H1 (cell line): ENCODE data around the gene DYNLL2. TPM values are rescaled to one million over a fixed set of nuclear protein-coding genes. Genes with fewer than 3 reads are reported as not detected.

Experiments
- CTCF ChIA-PET: fragments of 300-600 bp; sonication (Branson Sonifier 250); formaldehyde crosslinking; loops from one replicate; lab custom pipeline; 2021; ENCODE audit not compliant: partially characterized antibody; lab: Charles Lee
- POLR2A ChIA-PET: fragments of 300-600 bp; sonication (Branson Sonifier 250); formaldehyde crosslinking; loops from one replicate; lab custom pipeline; 2021; ENCODE audit warnings: inconsistent platforms; ENCODE audit not compliant: partially characterized antibody; lab: Charles Lee
- DNase-seq, 2 experiments: peaks; one replicate each; pipeline versions ENCODE4 v3.0.0 to v3.0.0-alpha.2; 2010 to 2022; ENCODE audit warnings: low spot score in 2 of 2, low read depth in 1 of 2, mixed read lengths in 1 of 2
- FAIRE-seq: peaks from 2 replicates; lab custom pipeline; 2011; peaks lifted over from hg19 to GRCh38; lab: Jason Lieb, UNC
- H2AFZ ChIP-seq: 2 replicates; pipeline ENCODE4 v1.8.1; 2012; ENCODE audit warnings: low read length, inconsistent platforms
- H2AK5ac ChIP-seq: 2 replicates; pipeline ENCODE4 v1.6.1; 2013; ENCODE audit warnings: low read depth, low read length
- H2BK120ac ChIP-seq: replicated peaks from 2 replicates; pipeline ENCODE3; 2013; ENCODE audit warnings: low read depth, low read length, inconsistent platforms
- H2BK12ac ChIP-seq: 2 replicates; pipeline ENCODE4 v1.6.1; 2013; ENCODE audit warnings: low read depth, low read length
- H2BK15ac ChIP-seq: 2 replicates; pipeline ENCODE4 v1.6.1; 2013; ENCODE audit warnings: low read length
- H2BK20ac ChIP-seq: 2 replicates; pipeline ENCODE4 v1.6.1; 2013; ENCODE audit warnings: low read length
- H2BK5ac ChIP-seq: 2 replicates; pipeline ENCODE4 v1.6.1; 2013; ENCODE audit warnings: low read depth, low read length
- H3K14ac ChIP-seq: 2 replicates; pipeline ENCODE4 v1.6.1; 2013; ENCODE audit warnings: inconsistent platforms; ENCODE audit not compliant: insufficient read length
- H3K18ac ChIP-seq: 2 replicates; pipeline ENCODE4 v1.6.1; 2013; ENCODE audit warnings: low read length; ENCODE audit errors: extremely low read depth
- H3K23ac ChIP-seq: 2 replicates; pipeline ENCODE4 v1.6.1; 2013; ENCODE audit warnings: inconsistent platforms; ENCODE audit not compliant: insufficient read length
- H3K23me2 ChIP-seq: 2 replicates; pipeline ENCODE4 v1.6.1; 2013; ENCODE audit warnings: low read depth, low read length
- H3K27ac ChIP-seq: 2 replicates; pipeline ENCODE4 v1.6.1; 2011; ENCODE audit warnings: low read depth, low read length, inconsistent platforms
- H3K27me3 ChIP-seq, 4 experiments: replicated peaks in 1 of 4; 1 replicate in 1 of 4; 2 replicates in 3 of 4; pipeline versions ENCODE4 v1.6.1 to v1.8.1; 2011 to 2013; ENCODE audit warnings: low read length in 3 of 4, mild to moderate bottlenecking in 3 of 4, inconsistent platforms in 2 of 4, mixed read lengths in 2 of 4, moderate library complexity in 1 of 4; ENCODE audit not compliant: control insufficient read depth in 3 of 4, insufficient read depth in 3 of 4; ENCODE audit errors: extremely low read depth in 1 of 4
- H3K36me3 ChIP-seq, 4 experiments: 2 replicates each; pipeline versions ENCODE4 v1.6.1 to v1.8.1; 2011 to 2013; ENCODE audit warnings: mild to moderate bottlenecking in 4 of 4, low read length in 3 of 4, moderate library complexity in 2 of 4, control low read depth in 1 of 4, inconsistent platforms in 1 of 4; ENCODE audit not compliant: insufficient read depth in 4 of 4, control insufficient read depth in 2 of 4
- H3K4ac ChIP-seq: replicated peaks from 2 replicates; pipeline ENCODE3; 2013; ENCODE audit warnings: low read length, low read depth, mixed read lengths, inconsistent platforms; ENCODE audit not compliant: insufficient read length
- H3K4me1 ChIP-seq, 4 experiments: replicated peaks in 1 of 4; 1 replicate in 1 of 4; 2 replicates in 3 of 4; pipeline versions ENCODE4 v1.6.1 to v1.8.1; 2011 to 2013; ENCODE audit warnings: low read length in 3 of 4, inconsistent platforms in 2 of 4, mixed read lengths in 1 of 4; ENCODE audit not compliant: insufficient read depth in 4 of 4, control insufficient read depth in 3 of 4
- H3K4me2 ChIP-seq, 2 experiments: 2 replicates each; pipeline versions ENCODE4 v1.6.1 to v1.8.1; 2011 to 2013; ENCODE audit warnings: low read depth in 2 of 2, low read length in 2 of 2, control low read depth in 1 of 2, inconsistent platforms in 1 of 2, mild to moderate bottlenecking in 1 of 2; ENCODE audit not compliant: insufficient read depth in 1 of 2
- H3K4me3 ChIP-seq, 4 experiments: fragments of 200-600, 300-600 bp in 1 of 4; sonication (generic), shearing (Covaris generic), sonication (Bioruptor Twin) in 1 of 4; 2 replicates each; pipeline versions ENCODE4 v1.5.1 to v1.8.1; 2011 to 2016; ENCODE audit warnings: low read length in 4 of 4, low read depth in 3 of 4, control low read depth in 2 of 4, inconsistent platforms in 2 of 4, mild to moderate bottlenecking in 2 of 4, mixed read lengths in 1 of 4, moderate library complexity in 1 of 4; ENCODE audit not compliant: insufficient read depth in 2 of 4; ENCODE audit errors: extremely low read depth in 1 of 4
- H3K56ac ChIP-seq: replicated peaks from 2 replicates; pipeline ENCODE3; 2013; ENCODE audit warnings: low read depth, mild to moderate bottlenecking, mixed read lengths, low read length, inconsistent platforms; ENCODE audit not compliant: insufficient read length
- H3K79me1 ChIP-seq: 2 replicates; pipeline ENCODE4 v1.6.1; 2013; ENCODE audit warnings: low read depth, low read length, control low read depth
- H3K79me2 ChIP-seq, 2 experiments: 2 replicates each; pipeline versions ENCODE4 v1.6.1 to v1.8.1; 2012 to 2013; ENCODE audit warnings: low read length in 2 of 2, mild to moderate bottlenecking in 2 of 2, inconsistent platforms in 1 of 2; ENCODE audit not compliant: insufficient read depth in 2 of 2, control insufficient read depth in 1 of 2
- H3K9ac ChIP-seq, 4 experiments: replicated peaks in 1 of 4; 1 replicate in 1 of 4; 2 replicates in 3 of 4; pipeline versions ENCODE4 v1.6.1 to v1.8.1; 2011 to 2013; ENCODE audit warnings: low read depth in 3 of 4, low read length in 3 of 4, control low read depth in 2 of 4, mild to moderate bottlenecking in 2 of 4, moderate library complexity in 2 of 4, inconsistent platforms in 1 of 4; ENCODE audit errors: extremely low read depth in 1 of 4
- H3K9me3 ChIP-seq, 2 experiments: 2 replicates each; pipeline versions ENCODE4 v1.6.1 to v1.8.1; 2012 to 2013; ENCODE audit warnings: mild to moderate bottlenecking in 2 of 2, moderate library complexity in 2 of 2, control low read depth in 1 of 2, inconsistent platforms in 1 of 2, low read depth in 1 of 2, low read length in 1 of 2, mixed read lengths in 1 of 2; ENCODE audit not compliant: insufficient read depth in 2 of 2
- H4K20me1 ChIP-seq, 2 experiments: replicated peaks in 1 of 2; 2 replicates each; pipeline versions ENCODE3 to v1.8.1; 2011 to 2013; ENCODE audit warnings: inconsistent platforms in 2 of 2, low read length in 2 of 2, mild to moderate bottlenecking in 1 of 2; ENCODE audit not compliant: insufficient read depth in 2 of 2, control insufficient read depth in 1 of 2
- H4K5ac ChIP-seq: 2 replicates; pipeline ENCODE4 v1.6.1; 2013; ENCODE audit warnings: low read length, low read depth, mixed read lengths, inconsistent platforms; ENCODE audit not compliant: insufficient read length
- H4K8ac ChIP-seq: 2 replicates; pipeline ENCODE4 v1.8.0; 2013; ENCODE audit warnings: mild to moderate bottlenecking, moderate library complexity, low read length, inconsistent platforms; ENCODE audit not compliant: insufficient read depth; ENCODE audit errors: extremely low read depth
- H4K91ac ChIP-seq: replicated peaks from 2 replicates; pipeline ENCODE3; 2013; ENCODE audit warnings: low read length, mixed read lengths, inconsistent platforms; ENCODE audit not compliant: insufficient read length
- EGR1 ChIP-seq: IDR thresholded peaks from 2 replicates; pipeline ENCODE4 v1.6.1; 2011; ENCODE audit warnings: low read depth, low read length, borderline replicate concordance
- HDAC2 ChIP-seq, 2 experiments: fragments of 300-600 bp in 1 of 2; sonication (generic) in 1 of 2; IDR thresholded peaks; 2 replicates each; pipeline ENCODE4 v1.6.1; 2011 to 2012; ENCODE audit warnings: low read depth in 2 of 2, low read length in 2 of 2, mild to moderate bottlenecking in 2 of 2, moderate library complexity in 2 of 2, borderline replicate concordance in 1 of 2, inconsistent platforms in 1 of 2
- MAFK ChIP-seq: IDR thresholded peaks from 2 replicates; pipeline ENCODE4 v1.6.1; 2012; ENCODE audit warnings: low read depth, mild to moderate bottlenecking, improper control_type of control experiment, low read length
- NANOG ChIP-seq: IDR thresholded peaks from 2 replicates; pipeline ENCODE4 v1.6.1; 2011; ENCODE audit warnings: low read length, low read depth, mild to moderate bottlenecking, inconsistent platforms; ENCODE audit not compliant: insufficient read depth, poor library complexity, severe bottlenecking
- NRF1 ChIP-seq: IDR thresholded peaks from 2 replicates; pipeline ENCODE4 v1.6.1; 2011; ENCODE audit warnings: mild to moderate bottlenecking, low read depth, low read length, improper control_type of control experiment
- RAD21 ChIP-seq, 2 experiments: IDR thresholded peaks in 1 of 2; conservative IDR thresholded peaks in 1 of 2; 2 replicates each; pipeline ENCODE4 v1.6.1; 2011; ENCODE audit warnings: low read depth in 2 of 2, low read length in 2 of 2, improper control_type of control experiment in 1 of 2, inconsistent platforms in 1 of 2, mild to moderate bottlenecking in 1 of 2, moderate library complexity in 1 of 2
- RFX5 ChIP-seq: IDR thresholded peaks from 2 replicates; pipeline ENCODE4 v1.6.1; 2011; ENCODE audit warnings: low read depth, low read length, improper control_type of control experiment, borderline replicate concordance
- SP4 ChIP-seq: IDR thresholded peaks from 2 replicates; pipeline ENCODE4 v1.6.1; 2012; ENCODE audit warnings: low read length, inconsistent platforms
- SRF ChIP-seq: IDR thresholded peaks from 2 replicates; pipeline ENCODE4 v1.6.1; 2011; ENCODE audit warnings: mild to moderate bottlenecking, low read depth, low read length, moderate library complexity
- WGBS, 2 experiments: shearing (Covaris generic) in 1 of 2; methylation state at CpG; one replicate each; pipeline versions ENCODE4 v1.1.6 to v1.1.7; 2013 to 2015; ENCODE audit warnings: low lambda C conversion rate in 2 of 2, mixed read lengths in 2 of 2, inconsistent platforms in 1 of 2, low coverage in 1 of 2, missing lambda C conversion rate in 1 of 2; ENCODE audit not compliant: insufficient replicate concordance in 2 of 2, insufficient coverage in 1 of 2, insufficient read length in 1 of 2; ENCODE audit errors: extremely low coverage in 1 of 2, missing lambda C conversion rate in 1 of 2; 5-methylcytosine and 5-hydroxymethylcytosine counted together
- polyA plus RNA-seq, 7 experiments: library from polyadenylated mRNA; depleted of rRNA in 3 of 7; stranded (reverse) in 5 of 7; unstranded in 2 of 7; fragments of >200 nt in 5 of 7; fragments of 200-250 nt in 2 of 7; gene quantifications; 1 replicate in 5 of 7; 2 replicates in 1 of 7; 4 replicates in 1 of 7; pipeline versions ENCODE4 v1.2.1 to v1.2.3, GENCODE V29; 2011 to 2013; ENCODE audit warnings: missing spikeins in 2 of 7, mixed read lengths in 2 of 7
- total RNA-seq: library from RNA; stranded (reverse); fragmentation: NEBNext Ultra II Directional; extraction: Animal tissue kit (Norgen Biotek cat#: 25700); gene quantifications from 2 replicates; pipeline ENCODE4 v1.2.1, GENCODE V29; 2021

Gene DYNLL2
- total and polyA plus RNA-seq, 2 of the 8 experiments (the other 6 are each of a cell fraction or from before 2014, with no cell fraction given) = 19.8 to 52.7 TPM

DNA sequence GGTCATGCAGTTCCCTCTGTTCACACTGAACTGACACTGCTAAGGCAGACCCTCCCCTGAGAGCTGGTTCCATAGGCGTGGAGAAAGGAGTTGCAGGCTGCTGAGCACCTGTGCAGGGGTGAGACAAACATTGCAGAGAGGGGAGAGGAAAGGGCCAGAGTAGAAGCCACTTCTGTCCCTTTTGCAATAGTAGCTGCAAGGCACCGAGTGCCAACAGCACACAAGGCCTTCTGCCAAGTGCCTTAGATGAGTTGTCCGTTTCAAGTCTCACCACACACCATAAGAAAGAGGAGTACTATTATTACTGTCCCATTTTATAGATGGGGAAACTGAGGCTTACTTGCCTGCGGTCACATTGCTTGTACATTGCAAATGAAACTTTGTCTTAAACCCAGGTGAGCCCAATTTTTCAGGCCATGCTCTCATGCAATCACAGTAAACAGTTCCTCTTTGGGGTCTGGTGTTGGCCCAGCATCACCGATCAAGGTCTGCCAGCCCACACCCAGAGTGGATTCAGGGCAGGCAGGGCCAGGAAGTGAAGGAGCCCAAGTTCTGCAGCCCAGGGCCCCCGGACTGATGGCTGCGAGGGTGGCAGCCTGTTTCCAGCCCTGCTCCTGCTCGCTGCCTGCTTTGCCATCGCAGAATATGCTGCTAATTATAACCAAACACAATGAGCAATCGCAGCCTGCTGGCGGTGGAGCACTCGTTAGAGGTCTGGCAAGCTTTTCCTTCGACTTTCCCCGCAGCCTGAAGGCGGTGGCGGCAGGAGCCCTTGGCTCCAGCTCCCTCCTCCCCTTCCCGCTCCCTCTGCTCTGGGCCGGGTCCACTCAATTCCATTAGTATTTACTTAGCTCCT, 36.8 kb upstream of the DYNLL2 start:
- no peak overlapping the region; the same call in 1 of the 2 replicates for H2BK12ac ChIP-seq
- no peak overlapping the region for H3K14ac ChIP-seq
- CTCF ChIA-PET = interaction anchor here (1.2 to 1.8 kb wide), 2 partner anchors 14 to 44 kb away, joined by 3 to 5 read pairs; no protein-coding TSS in a partner anchor
- H4K91ac ChIP-seq = no peak overlapping the region
- POLR2A ChIA-PET = interaction anchor here (1.2 to 2.8 kb wide), 5 partner anchors 14 to 42 kb away, joined by 3 to 12 read pairs (median 4); partner anchors contain the start of gene SRSF1
- peak overlapping the region in 1 of 4 experiments; percentile 15; a peak in 1 of 8 replicates for H3K4me3 ChIP-seq
- H3K23ac ChIP-seq = no peak overlapping the region
- no peak overlapping the region for H3K56ac ChIP-seq
- 0 out of 7 replicates have a peak, but pooled peaks cover 0 to 2% (median 0%) of the 10 kb centered on the region in 4 experiments for H3K27me3 ChIP-seq
- no peak overlapping the region for H4K5ac ChIP-seq
- H2AFZ ChIP-seq = peak overlapping the region; percentile 96
- no peak overlapping the region for H3K4ac ChIP-seq
- no peaks in the 10 kb centered on the region for H3K9me3 ChIP-seq
- H4K8ac ChIP-seq = no peak overlapping the region
- H3K79me1 ChIP-seq = no peaks in the 10 kb centered on the region
- peak overlapping the region in 2 of 4 experiments; percentile 32 to 34; a peak in 3 of 7 replicates for H3K9ac ChIP-seq
- H3K79me2 ChIP-seq = no peaks in the 10 kb centered on the region
- H2AK5ac ChIP-seq = no peak overlapping the region
- FAIRE-seq = no peak
- peak in 1 of 2 experiments; percentile 59 for DNase-seq
- peaks cover 0 to 7% (median 4%) of the 10 kb centered on the region in 4 experiments; a peak in 3 of 7 replicates for H3K4me1 ChIP-seq
- H3K4me2 ChIP-seq = peak overlapping the region; percentile 38 to 53; a peak in 3 of 4 replicates
- no peak overlapping the region for H2BK120ac ChIP-seq
- peak overlapping the region; percentile 19; the same call in 1 of the 2 replicates for H3K18ac ChIP-seq
- H3K36me3 ChIP-seq = no peaks in the 10 kb centered on the region
- peak overlapping the region; percentile 89; the same call in 1 of the 2 replicates for H2BK15ac ChIP-seq
- H3K27ac ChIP-seq = no peak overlapping the region
- 50% methylated on average over 18 of the region's 18 CpGs; no CpG with 5 or more reads in 1 of the 2 experiments for WGBS, 2 experiments
- no peak overlapping the region for H2BK5ac ChIP-seq
- H4K20me1 ChIP-seq = no peaks in the 10 kb centered on the region
- no peak overlapping the region for H2BK20ac ChIP-seq
- no peaks in the 10 kb centered on the region for H3K23me2 ChIP-seq
- TF ChIP-seq HDAC2 (IDR thresholded peaks at IDR 0.05; ENCODE audit: borderline replicate concordance in 1 of 2, low read depth in 2 of 2, low read length in 2 of 2) = no peak
- no peak; a peak in 1 of 4 replicates for TF ChIP-seq RAD21 (IDR thresholded peaks at IDR 0.05 in 1 of 2, conservative IDR thresholded peaks at IDR 0.05 in 1 of 2; ENCODE audit: low read depth in 2 of 2, low read length in 2 of 2)
- TF ChIP-seq NRF1 = no peak
- TF ChIP-seq SRF = no peak
- TF ChIP-seq SP4 = no peak
- TF ChIP-seq RFX5 = no peak
- no peak for TF ChIP-seq NANOG
- no peak for TF ChIP-seq MAFK
- TF ChIP-seq EGR1 = no peak
